ENCODE results near the gene PRB2. TPM values are rescaled to one million over a fixed set of nuclear protein-coding genes. Genes with fewer than 3 reads are reported as not detected.
"Not testable (repeated sequence)": the region's sequence is repeated elsewhere in the genome, so short reads cannot be mapped to it uniquely, and the experiment has no call there.

The PRB2 gene
- total RNA-seq, 2 experiments from 2014 or later: not detected

DNA sequence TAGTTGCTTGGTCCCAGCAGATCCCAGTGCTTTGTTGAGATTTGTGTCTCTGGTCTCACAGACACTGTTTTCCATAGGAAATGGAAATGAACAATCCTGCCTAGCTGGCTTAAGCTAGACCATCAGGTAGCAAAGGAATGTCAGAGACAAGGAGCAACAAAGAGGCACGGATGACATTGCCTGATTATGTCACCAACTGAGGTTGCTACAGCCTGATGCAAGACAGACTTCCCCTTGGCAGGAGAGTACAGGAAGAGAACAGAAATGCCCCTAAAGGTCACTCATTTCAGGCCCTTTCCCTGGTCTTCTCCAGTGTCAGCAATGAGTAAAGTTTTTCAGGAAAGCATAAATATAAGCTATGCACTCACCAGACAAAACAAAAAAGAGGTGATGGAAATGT, 2.0 kb upstream of the PRB2 start:
- CTCF ChIA-PET: no interaction called here
- POLR2A ChIA-PET: no interaction called here
- TF ChIP-seq, protein P1, sequence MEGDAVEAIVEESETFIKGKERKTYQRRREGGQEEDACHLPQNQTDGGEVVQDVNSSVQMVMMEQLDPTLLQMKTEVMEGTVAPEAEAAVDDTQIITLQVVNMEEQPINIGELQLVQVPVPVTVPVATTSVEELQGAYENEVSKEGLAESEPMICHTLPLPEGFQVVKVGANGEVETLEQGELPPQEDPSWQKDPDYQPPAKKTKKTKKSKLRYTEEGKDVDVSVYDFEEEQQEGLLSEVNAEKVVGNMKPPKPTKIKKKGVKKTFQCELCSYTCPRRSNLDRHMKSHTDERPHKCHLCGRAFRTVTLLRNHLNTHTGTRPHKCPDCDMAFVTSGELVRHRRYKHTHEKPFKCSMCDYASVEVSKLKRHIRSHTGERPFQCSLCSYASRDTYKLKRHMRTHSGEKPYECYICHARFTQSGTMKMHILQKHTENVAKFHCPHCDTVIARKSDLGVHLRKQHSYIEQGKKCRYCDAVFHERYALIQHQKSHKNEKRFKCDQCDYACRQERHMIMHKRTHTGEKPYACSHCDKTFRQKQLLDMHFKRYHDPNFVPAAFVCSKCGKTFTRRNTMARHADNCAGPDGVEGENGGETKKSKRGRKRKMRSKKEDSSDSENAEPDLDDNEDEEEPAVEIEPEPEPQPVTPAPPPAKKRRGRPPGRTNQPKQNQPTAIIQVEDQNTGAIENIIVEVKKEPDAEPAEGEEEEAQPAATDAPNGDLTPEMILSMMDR (IDR thresholded peaks at IDR 0.05): no peak
- Mint-ChIP-seq H3K4me1 (ENCODE audit: low read depth) (no peaks in the 10 kb centered on the region), H3K9me3 (no peaks in the 10 kb centered on the region), H3K27me3 (peaks cover 5% of the 10 kb centered on the region), H3K27ac (no peak overlapping the region), H3K36me3 (ENCODE audit: low read depth) (no peaks in the 10 kb centered on the region), H3K4me3 (no peak overlapping the region)
- Histone ChIP-seq H3K9me3 (ENCODE audit: control insufficient read depth in 1 of 2, insufficient read depth in 1 of 2, low read length in 2 of 2) (no peaks in the 10 kb centered on the region), H3K27ac (ENCODE audit: low read depth in 1 of 2, low read length in 2 of 2) (no peak overlapping the region), H3K4me3 (ENCODE audit: low read length) (no peak overlapping the region), H3K4me1 (ENCODE audit: insufficient read depth, low read length) (no peaks in the 10 kb centered on the region), H3K27me3 (ENCODE audit: control insufficient read depth in 1 of 2, insufficient read depth in 2 of 2, low read length in 2 of 2) (peaks cover 0 to 7% of the 10 kb centered on the region in 2 experiments), H3K36me3 (ENCODE audit: insufficient read depth, low read length) (no peaks in the 10 kb centered on the region)
- DNase-seq (peak in 1 of 14 experiments; percentile 1), ATAC-seq (ENCODE audit: poor library complexity) (no peak)
- intact Hi-C loops (cut with DNase I, micrococcal nuclease): loop anchor here (5.0 kb wide), 2 partner anchors 50 to 55 kb away; no protein-coding TSS in a partner anchor

DNA sequence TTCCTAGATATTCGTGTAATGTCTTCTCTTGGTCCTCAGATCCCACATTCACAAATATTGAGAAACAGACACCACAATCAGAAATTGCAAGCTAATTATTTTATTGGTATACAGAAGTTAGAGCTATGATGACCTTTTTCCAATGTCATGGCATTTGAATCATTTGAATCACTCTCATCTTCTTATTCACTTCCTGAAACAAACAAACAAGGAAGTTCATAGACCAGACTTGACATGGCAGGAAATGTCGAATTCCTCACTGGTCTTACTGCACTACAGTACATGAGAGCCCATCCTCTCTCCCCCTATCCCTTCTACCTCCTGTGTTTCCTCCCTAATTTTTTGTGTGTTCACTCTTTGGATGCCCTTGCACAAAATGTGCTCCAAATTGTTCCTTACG, 3.9 kb downstream of the PRB2 start:
- DNase-seq; H3K9me3 Mint-ChIP-seq; H3K27me3 Mint-ChIP-seq; H3K4me1 ChIP-seq (ENCODE audit: insufficient read depth, low read length); H3K4me3 ChIP-seq (ENCODE audit: low read length); H3K36me3 Mint-ChIP-seq (ENCODE audit: low read depth); ATAC-seq (ENCODE audit: poor library complexity); H3K27me3 ChIP-seq (ENCODE audit: control insufficient read depth in 1 of 2, insufficient read depth in 2 of 2, low read length in 2 of 2); H3K27ac Mint-ChIP-seq; H3K36me3 ChIP-seq (ENCODE audit: insufficient read depth, low read length); POLR2A ChIA-PET; intact Hi-C loops (cut with DNase I, micrococcal nuclease); H3K4me1 Mint-ChIP-seq (ENCODE audit: low read depth); H3K4me3 Mint-ChIP-seq; CTCF ChIA-PET; H3K27ac ChIP-seq (ENCODE audit: low read depth in 1 of 2, low read length in 2 of 2); H3K9me3 ChIP-seq (ENCODE audit: control insufficient read depth in 1 of 2, insufficient read depth in 1 of 2, low read length in 2 of 2): not testable (repeated sequence)

DNA sequence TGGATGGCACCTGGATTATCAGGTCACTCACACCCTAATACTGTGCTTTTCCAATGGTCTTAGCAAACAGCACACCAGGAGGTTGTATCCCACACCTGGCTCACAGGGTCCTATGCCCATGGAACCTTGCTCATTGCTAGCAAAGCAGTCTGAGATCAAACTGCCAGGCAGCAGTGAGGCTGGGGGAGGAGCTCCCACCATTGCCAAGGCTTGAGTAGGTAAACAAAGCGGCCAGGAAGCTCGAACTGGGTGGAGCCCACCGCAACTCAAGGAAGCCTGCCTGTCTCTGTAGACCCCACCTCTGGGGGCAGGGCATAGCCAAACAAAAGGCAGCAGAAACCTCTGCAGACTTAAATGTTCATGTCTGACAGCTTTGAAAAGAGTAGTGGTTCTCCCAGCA, 17.9 kb downstream of the PRB2 start:
- ATAC-seq (ENCODE audit: poor library complexity); H3K9me3 Mint-ChIP-seq; intact Hi-C loops (cut with DNase I, micrococcal nuclease); H3K4me3 Mint-ChIP-seq; H3K36me3 ChIP-seq (ENCODE audit: insufficient read depth, low read length); H3K4me1 Mint-ChIP-seq (ENCODE audit: low read depth); H3K36me3 Mint-ChIP-seq (ENCODE audit: low read depth); H3K4me3 ChIP-seq (ENCODE audit: low read length); H3K27me3 ChIP-seq (ENCODE audit: control insufficient read depth in 1 of 2, insufficient read depth in 2 of 2, low read length in 2 of 2); DNase-seq; CTCF ChIA-PET; H3K27ac ChIP-seq (ENCODE audit: low read depth in 1 of 2, low read length in 2 of 2); H3K27ac Mint-ChIP-seq; H3K27me3 Mint-ChIP-seq; H3K4me1 ChIP-seq (ENCODE audit: insufficient read depth, low read length); POLR2A ChIA-PET: not testable (repeated sequence)
- peaks cover 0 to 11% of the 10 kb centered on the region in 2 experiments for H3K9me3 ChIP-seq (ENCODE audit: control insufficient read depth in 1 of 2, insufficient read depth in 1 of 2, low read length in 2 of 2)

DNA sequence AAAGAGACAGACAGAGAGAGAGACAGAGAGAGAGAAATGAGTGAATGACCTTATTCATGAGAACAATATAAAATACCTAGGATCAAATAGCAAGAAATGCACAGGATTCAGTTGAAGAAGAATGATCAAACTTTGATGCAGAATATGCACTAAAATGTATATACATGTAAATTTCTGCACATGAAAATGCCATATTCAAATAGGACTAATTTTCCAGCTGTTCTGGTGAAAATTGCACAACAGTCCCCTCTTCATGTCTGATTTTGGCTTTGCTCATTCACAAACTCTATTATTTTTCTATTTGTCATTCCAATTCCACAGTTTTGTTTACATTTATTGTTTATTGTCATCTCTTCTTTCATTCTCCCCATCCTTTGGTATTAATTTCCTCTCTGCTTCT, 34.2 kb downstream of the PRB2 start:
- Mint-ChIP-seq H3K9me3 (no peaks in the 10 kb centered on the region), H3K4me3 (no peak overlapping the region)

DNA sequence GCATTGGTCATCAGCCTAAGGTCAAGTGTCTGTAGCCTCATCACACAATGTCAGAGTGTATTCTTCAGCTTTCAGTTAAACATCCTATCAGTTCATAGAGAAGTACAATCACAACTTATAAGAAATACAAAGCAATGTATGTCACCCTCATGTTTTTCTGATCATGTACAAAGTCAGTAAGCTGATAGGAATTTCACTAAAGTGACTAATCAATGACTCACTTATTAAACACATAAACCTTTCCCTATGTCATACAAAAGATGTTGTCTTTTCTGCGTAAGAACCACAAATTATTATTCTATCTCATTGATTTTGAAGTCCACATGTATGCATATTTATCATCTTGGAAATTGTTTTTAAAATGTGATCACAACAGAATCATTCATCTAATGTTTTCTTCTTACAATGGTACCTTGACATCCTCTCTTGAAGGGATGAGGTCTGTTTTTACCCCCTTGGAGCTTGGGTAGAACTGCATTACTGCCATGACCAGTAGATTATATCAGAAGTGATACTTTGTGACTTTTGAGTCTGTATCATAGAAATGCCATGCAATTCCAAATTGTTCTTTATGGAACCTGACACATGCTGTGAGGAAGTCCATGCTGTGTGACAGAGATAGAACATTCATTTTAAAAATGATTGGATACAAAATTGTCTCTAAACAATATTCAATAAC, 35.0 kb downstream of the PRB2 start:
- H3K9me3 Mint-ChIP-seq; H3K36me3 Mint-ChIP-seq (ENCODE audit: low read depth); H3K27ac ChIP-seq (ENCODE audit: low read depth in 1 of 2, low read length in 2 of 2); H3K4me1 ChIP-seq (ENCODE audit: insufficient read depth, low read length); H3K4me3 ChIP-seq (ENCODE audit: low read length); CTCF ChIA-PET; H3K36me3 ChIP-seq (ENCODE audit: insufficient read depth, low read length); H3K4me1 Mint-ChIP-seq (ENCODE audit: low read depth); H3K27me3 Mint-ChIP-seq; H3K27ac Mint-ChIP-seq; intact Hi-C loops (cut with DNase I, micrococcal nuclease); H3K27me3 ChIP-seq (ENCODE audit: control insufficient read depth in 1 of 2, insufficient read depth in 2 of 2, low read length in 2 of 2); H3K9me3 ChIP-seq (ENCODE audit: control insufficient read depth in 1 of 2, insufficient read depth in 1 of 2, low read length in 2 of 2); DNase-seq; ATAC-seq (ENCODE audit: poor library complexity); POLR2A ChIA-PET; H3K4me3 Mint-ChIP-seq: not testable (repeated sequence)

More for the DNA sequence above, 34.2 kb downstream of the PRB2 start:
- ATAC-seq (ENCODE audit: poor library complexity) (no peak), DNase-seq (no peak)
- H3K36me3 ChIP-seq (ENCODE audit: insufficient read depth, low read length): no peaks in the 10 kb centered on the region
- CTCF ChIA-PET: no interaction called here
- intact Hi-C loops (cut with DNase I, micrococcal nuclease): no loop called here
- no peaks in the 10 kb centered on the region for H3K4me1 ChIP-seq (ENCODE audit: insufficient read depth, low read length)
- H3K36me3 Mint-ChIP-seq (ENCODE audit: low read depth): no peaks in the 10 kb centered on the region
- H3K4me1 Mint-ChIP-seq (ENCODE audit: low read depth): no peaks in the 10 kb centered on the region
- no peaks in the 10 kb centered on the region for H3K27me3 ChIP-seq (ENCODE audit: control insufficient read depth in 1 of 2, insufficient read depth in 2 of 2, low read length in 2 of 2)
- no peaks in the 10 kb centered on the region for H3K27me3 Mint-ChIP-seq
- no peak overlapping the region for H3K27ac ChIP-seq (ENCODE audit: low read depth in 1 of 2, low read length in 2 of 2)
- no peak overlapping the region for H3K27ac Mint-ChIP-seq
- POLR2A ChIA-PET: no interaction called here
- peaks cover 0 to 4% of the 10 kb centered on the region in 2 experiments for H3K9me3 ChIP-seq (ENCODE audit: control insufficient read depth in 1 of 2, insufficient read depth in 1 of 2, low read length in 2 of 2)
- TF ChIP-seq, protein P1 (IDR thresholded peaks at IDR 0.05): no peak
- H3K4me3 ChIP-seq (ENCODE audit: low read length): no peak overlapping the region

DNA sequence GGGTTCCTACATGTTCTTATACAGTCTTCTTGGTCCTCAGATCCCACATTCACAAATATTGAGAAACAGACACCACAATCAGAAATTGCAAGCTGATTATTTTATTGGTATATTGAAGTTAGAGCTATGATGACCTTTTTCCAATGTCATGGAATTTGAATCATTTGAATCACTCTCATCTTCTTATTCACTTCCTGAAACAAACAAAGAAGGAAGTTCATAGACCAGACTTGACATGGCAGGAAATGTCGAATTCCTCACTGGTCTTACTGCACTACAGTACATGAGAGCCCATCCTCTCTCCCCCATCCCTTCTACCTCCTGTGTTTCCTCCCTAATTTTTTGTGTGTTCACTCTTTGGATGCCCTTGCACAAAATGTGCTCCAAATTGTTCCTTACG, 43.6 kb downstream of the PRB2 start:
- H3K27ac ChIP-seq (ENCODE audit: low read depth in 1 of 2, low read length in 2 of 2); H3K9me3 Mint-ChIP-seq; DNase-seq; POLR2A ChIA-PET; H3K4me1 ChIP-seq (ENCODE audit: insufficient read depth, low read length); ATAC-seq (ENCODE audit: poor library complexity); H3K27ac Mint-ChIP-seq; H3K27me3 Mint-ChIP-seq; H3K4me1 Mint-ChIP-seq (ENCODE audit: low read depth); H3K36me3 Mint-ChIP-seq (ENCODE audit: low read depth); H3K27me3 ChIP-seq (ENCODE audit: control insufficient read depth in 1 of 2, insufficient read depth in 2 of 2, low read length in 2 of 2); H3K4me3 ChIP-seq (ENCODE audit: low read length); H3K36me3 ChIP-seq (ENCODE audit: insufficient read depth, low read length); CTCF ChIA-PET; H3K4me3 Mint-ChIP-seq: not testable (repeated sequence)
- intact Hi-C loops (cut with DNase I, micrococcal nuclease): loop anchor here in 1 of 2 experiments (2.0 kb wide), 1 partner anchor 43 kb away; the partner anchor contains the start of gene PRB2
- peaks cover 0 to 12% of the 10 kb centered on the region in 2 experiments for H3K9me3 ChIP-seq (ENCODE audit: control insufficient read depth in 1 of 2, insufficient read depth in 1 of 2, low read length in 2 of 2)
